IMR-90 (cell line): Measurements from ENCODE around the gene NUDT9. TPM values are rescaled to one million over a fixed set of nuclear protein-coding genes. Genes with fewer than 3 reads are reported as not detected.

Experiments used
- ATAC-seq: fragments of 200-7000 bp; cut with Tn5 transposase; 2 replicates; pipeline ENCODE4 v1.9.1; 2020; ENCODE audit warnings: low read depth, mild to moderate bottlenecking, moderate library complexity
- BruUV-seq: library from RNA; stranded (reverse); fragments of 400-500 nt; replicated peaks from 2 replicates; lab custom pipeline; 2021; lab: Mats Ljungman, UMichigan
- CTCF ChIA-PET: fragments of 300-600 bp; formaldehyde crosslinking; extraction: SDS; loops from one replicate; lab custom pipeline; 2021; ENCODE audit warnings: antibody characterized with exemption; lab: Yijun Ruan, JAX
- POLR2A ChIA-PET: fragments of 300-600 bp; sonication (Branson Sonifier 250); formaldehyde crosslinking; loops from one replicate; lab custom pipeline; 2022; ENCODE audit warnings: antibody characterized with exemption; ENCODE audit not compliant: unreplicated experiment; lab: Charles Lee
- DNase-seq: peaks from one replicate; pipeline ENCODE4 v3.0.0; 2013
- H2AFZ ChIP-seq: replicated peaks from 2 replicates; pipeline ENCODE3; 2013; ENCODE audit warnings: low read length, mild to moderate bottlenecking; ENCODE audit not compliant: poor library complexity
- H2AK5ac ChIP-seq: 2 replicates; pipeline ENCODE4 v1.6.1; 2013; ENCODE audit warnings: low read depth, low read length, inconsistent platforms
- H2AK9ac ChIP-seq: replicated peaks from 2 replicates; pipeline ENCODE3; 2013; ENCODE audit warnings: mild to moderate bottlenecking, low read depth, low read length, moderate library complexity; ENCODE audit not compliant: poor library complexity
- H2BK120ac ChIP-seq: 2 replicates; pipeline ENCODE4 v1.6.1; 2013; ENCODE audit warnings: low read depth, low read length, inconsistent platforms
- H2BK15ac ChIP-seq: 3 replicates; pipeline ENCODE4 v1.6.1; 2013; ENCODE audit warnings: low read depth, low read length, inconsistent platforms
- H2BK20ac ChIP-seq: 2 replicates; pipeline ENCODE4 v1.6.1; 2013; ENCODE audit warnings: low read depth, mild to moderate bottlenecking, inconsistent platforms, low read length, moderate library complexity
- H2BK5ac ChIP-seq: 2 replicates; pipeline ENCODE4 v1.6.1; 2013; ENCODE audit warnings: mild to moderate bottlenecking, low read depth, low read length, inconsistent platforms; ENCODE audit not compliant: poor library complexity, severe bottlenecking
- H3K14ac ChIP-seq: replicated peaks from 2 replicates; pipeline ENCODE4 v1.6.1; 2013; ENCODE audit warnings: low read depth, low read length, inconsistent platforms
- H3K18ac ChIP-seq: 2 replicates; pipeline ENCODE4 v1.6.1; 2013; ENCODE audit warnings: low read depth, low read length, control low read depth
- H3K23ac ChIP-seq: 2 replicates; pipeline ENCODE4 v1.6.1; 2013; ENCODE audit warnings: low read depth, low read length, inconsistent platforms
- H3K27ac ChIP-seq: 2 replicates; pipeline ENCODE4 v1.5.1; 2013; ENCODE audit warnings: mild to moderate bottlenecking, control low read depth, low read length; ENCODE audit not compliant: insufficient read depth
- H3K27me3 ChIP-seq: 2 replicates; pipeline ENCODE4 v1.6.1; 2013; ENCODE audit warnings: low read length; ENCODE audit not compliant: control insufficient read depth, insufficient read depth
- H3K36me3 ChIP-seq: 2 replicates; pipeline ENCODE4 v1.6.1; 2013; ENCODE audit warnings: low read length, mixed read lengths; ENCODE audit not compliant: control insufficient read depth, insufficient read depth
- H3K4ac ChIP-seq: 2 replicates; pipeline ENCODE4 v1.6.1; 2013; ENCODE audit warnings: low read depth, low read length, inconsistent platforms
- H3K4me1 ChIP-seq: 2 replicates; pipeline ENCODE4 v1.6.1; 2013; ENCODE audit warnings: low read length, mixed read lengths; ENCODE audit not compliant: control insufficient read depth, insufficient read depth
- H3K4me2 ChIP-seq: 2 replicates; pipeline ENCODE4 v1.6.1; 2013; ENCODE audit warnings: low read depth, mild to moderate bottlenecking, control low read depth, low read length, moderate library complexity
- H3K4me3 ChIP-seq: 2 replicates; pipeline ENCODE4 v1.5.1; 2013; ENCODE audit warnings: low read depth, mild to moderate bottlenecking, control low read depth, low read length, moderate library complexity; ENCODE audit not compliant: insufficient read depth
- H3K56ac ChIP-seq: 2 replicates; pipeline ENCODE4 v1.6.1; 2013; ENCODE audit warnings: low read length, inconsistent platforms; ENCODE audit not compliant: insufficient read depth; ENCODE audit errors: extremely low read depth
- H3K79me1 ChIP-seq, 2 experiments: 2 replicates each; pipeline ENCODE4 v1.6.1; 2013; ENCODE audit warnings: low read length in 2 of 2, inconsistent platforms in 1 of 2, low read depth in 1 of 2
- H3K9ac ChIP-seq: 2 replicates; pipeline ENCODE4 v1.6.1; 2013; ENCODE audit warnings: low read depth, low read length, control low read depth
- H3K9me1 ChIP-seq: 2 replicates; pipeline ENCODE4 v1.6.1; 2013; ENCODE audit warnings: low read length, inconsistent platforms; ENCODE audit not compliant: insufficient read depth
- H3K9me3 ChIP-seq: 2 replicates; pipeline ENCODE4 v1.6.1; 2013; ENCODE audit warnings: low read length; ENCODE audit not compliant: control insufficient read depth, insufficient read depth
- H4K20me1 ChIP-seq: 2 replicates; pipeline ENCODE4 v1.6.1; 2013; ENCODE audit warnings: low read length, inconsistent platforms; ENCODE audit not compliant: insufficient read depth
- H4K5ac ChIP-seq: 2 replicates; pipeline ENCODE4 v1.6.1; 2013; ENCODE audit warnings: mild to moderate bottlenecking, low read depth, low read length, control low read depth
- H4K8ac ChIP-seq, 2 experiments: 2 replicates each; pipeline ENCODE4 v1.6.1; 2013; ENCODE audit warnings: low read depth in 2 of 2, low read length in 2 of 2, control low read depth in 1 of 2, inconsistent platforms in 1 of 2
- H4K91ac ChIP-seq: 2 replicates; pipeline ENCODE4 v1.6.1; 2013; ENCODE audit warnings: low read depth, low read length, inconsistent platforms; ENCODE audit not compliant: insufficient read depth
- BHLHE40 ChIP-seq: fragments of 150-350 bp; IDR thresholded peaks from 2 replicates; pipeline ENCODE4 v1.6.1; 2016; ENCODE audit warnings: mild to moderate bottlenecking, low read depth, low read length
- CEBPB ChIP-seq: IDR thresholded peaks from 2 replicates; pipeline ENCODE4 v1.6.1; 2012; ENCODE audit warnings: low read depth, low read length, improper control_type of control experiment
- CHD1 ChIP-seq: IDR thresholded peaks from 2 replicates; pipeline ENCODE4 v1.6.1; 2012; ENCODE audit warnings: low read depth, low read length, improper control_type of control experiment
- MAFK ChIP-seq: IDR thresholded peaks from 2 replicates; pipeline ENCODE4 v1.6.1; 2012; ENCODE audit warnings: low read depth, low read length, improper control_type of control experiment
- MAZ ChIP-seq: IDR thresholded peaks from 2 replicates; pipeline ENCODE4 v1.6.1; 2012; ENCODE audit warnings: low read depth, mild to moderate bottlenecking, low read length, improper control_type of control experiment, moderate library complexity, borderline replicate concordance
- RAD21 ChIP-seq: IDR thresholded peaks from 2 replicates; pipeline ENCODE4 v1.6.1; 2012; ENCODE audit warnings: low read length, improper control_type of control experiment
- RCOR1 ChIP-seq: IDR thresholded peaks from 2 replicates; pipeline ENCODE4 v1.6.1; 2012; ENCODE audit warnings: mild to moderate bottlenecking, low read length, improper control_type of control experiment; ENCODE audit not compliant: insufficient replicate concordance
- RFX5 ChIP-seq: IDR thresholded peaks from 2 replicates; pipeline ENCODE4 v1.8.0; 2012; ENCODE audit warnings: low read depth, mild to moderate bottlenecking, low read length, moderate library complexity
- SMC3 ChIP-seq: fragments of 150-350 bp; IDR thresholded peaks from 2 replicates; pipeline ENCODE4 v1.6.1; 2016; ENCODE audit warnings: low read depth, mild to moderate bottlenecking, antibody characterized with exemption, low read length, moderate library complexity
- WGBS, 2 experiments: methylation state at CpG; one replicate each; pipeline versions ENCODE4 v1.1.5 to v1.1.7; 2013; ENCODE audit warnings: missing lambda C conversion rate in 2 of 2; ENCODE audit not compliant: insufficient read length in 1 of 2; ENCODE audit errors: extremely low coverage in 2 of 2; 5-methylcytosine and 5-hydroxymethylcytosine counted together
- dilution Hi-C: fragments of 300-500 bp; cut with HindIII; formaldehyde crosslinking; loops from one replicate; pipeline ENCODE4 v1.14.3; 2018; ENCODE audit warnings: low sequenced_read_pairs; ENCODE audit not compliant: unreplicated experiment
- in situ Hi-C: fragments of 300-500 bp; cut with MboI; formaldehyde crosslinking; loops from 3 replicates; pipeline ENCODE4 v1.14.3; 2019; ENCODE audit warnings: low sequenced_read_pairs, inconsistent platforms, mixed read lengths
- intact Hi-C: fragments of 100-400 bp; cut with micrococcal nuclease; formaldehyde crosslinking; loops from 2 replicates; pipeline ENCODE4 v1.10.0; 2022
- polyA plus RNA-seq, 3 experiments: library from polyadenylated mRNA; depleted of rRNA; stranded (reverse); fragments of >200 nt; gene quantifications; 2 replicates each; pipeline ENCODE4 v1.2.3, GENCODE V29; 2012; ENCODE audit warnings: low replicate concordance in 1 of 3
- total RNA-seq: library from RNA; depleted of rRNA; stranded (reverse); fragments of >200 nt; gene quantifications from 2 replicates; pipeline ENCODE4 v1.2.3, GENCODE V29; 2012
- TF ChIP-seq, protein P1 (sequence below): conservative IDR thresholded peaks from 2 replicates; pipeline ENCODE4 v1.5.1; 2012; ENCODE audit warnings: mild to moderate bottlenecking, low read depth, low read length, improper control_type of control experiment
- TF ChIP-seq, protein P2 (sequence below): fragments of 150-350 bp; IDR thresholded peaks from 2 replicates; pipeline ENCODE4 v1.6.1; 2016; ENCODE audit warnings: low read depth, mild to moderate bottlenecking, low read length, moderate library complexity, borderline replicate concordance
- TF ChIP-seq, protein P3 (sequence below): fragments of 150-350 bp; IDR thresholded peaks from 2 replicates; pipeline ENCODE4 v1.6.1; 2017; ENCODE audit warnings: mild to moderate bottlenecking, antibody characterized with exemption, low read length, low read depth

NUDT9 gene
- total and polyA plus RNA-seq, 2 of the 4 experiments (the other 2 are of a cell fraction), result 10.0 to 23.5 TPM

DNA sequence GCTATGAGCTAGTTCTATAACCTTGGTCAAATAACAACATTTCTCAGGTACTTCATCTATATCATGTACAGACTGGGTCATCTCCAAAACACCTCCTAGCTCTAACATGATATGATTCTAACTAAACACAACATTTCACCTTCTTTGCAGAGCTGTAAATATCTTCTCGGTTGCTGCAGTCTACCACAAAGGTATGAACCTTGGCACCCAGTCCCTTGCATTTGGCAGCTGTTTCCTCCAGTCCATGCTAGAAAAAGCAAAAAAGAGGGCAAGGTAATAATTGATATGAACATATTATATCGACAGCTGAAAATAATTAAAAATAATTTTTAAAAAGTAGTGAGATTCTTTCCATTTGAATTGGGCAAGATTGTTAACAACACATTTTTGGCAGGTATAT, 40.3 kb upstream of the NUDT9 start:
- Histone ChIP-seq H3K9me1 (0 out of 2 replicates have a peak, but pooled peaks cover 2% of the 10 kb centered on the region), H3K27me3 (no peaks in the 10 kb centered on the region), H3K23ac (no peak overlapping the region), H4K8ac (no peak overlapping the region), H4K5ac (no peak overlapping the region), H2BK5ac (no peak overlapping the region), H4K20me1 (no peaks in the 10 kb centered on the region), H3K4me1 (no peaks in the 10 kb centered on the region), H2BK20ac (no peak overlapping the region), H3K9ac (no peak overlapping the region), H3K4ac (no peak overlapping the region), H2AK5ac (no peak overlapping the region), H2AK9ac (no peak overlapping the region), H2BK15ac (no peak overlapping the region), H3K79me1 (peaks cover 11 to 13% of the 10 kb centered on the region in 2 experiments; a peak in 3 of 4 replicates), H2AFZ (no peak overlapping the region), H4K91ac (no peak overlapping the region), H3K4me2 (no peak overlapping the region), H3K27ac (no peak overlapping the region), H3K56ac (no peak overlapping the region), H3K14ac (no peak overlapping the region), H2BK120ac (no peak overlapping the region), H3K36me3 (peaks cover 6% of the 10 kb centered on the region; the same call in 1 of the 2 replicates), H3K4me3 (no peak overlapping the region), H3K18ac (no peak overlapping the region), H3K9me3 (no peaks in the 10 kb centered on the region)
- DNase-seq (no peak), ATAC-seq (no peak)
- ChIA-PET CTCF (interaction anchor here (0.6 to 0.9 kb wide), 2 partner anchors 9 to 13 kb away, joined by 3 to 7 read pairs; partner anchors contain the start of gene HSD17B11), POLR2A (interaction anchor here (1.0 kb wide), 1 partner anchor 8 kb away, joined by 5 read pairs; the partner anchor contains the start of gene HSD17B11)
- in situ Hi-C loops (no loop called here), intact Hi-C loops (no loop called here), dilution Hi-C loops (no loop called here)
- TF ChIP-seq, protein P1, sequence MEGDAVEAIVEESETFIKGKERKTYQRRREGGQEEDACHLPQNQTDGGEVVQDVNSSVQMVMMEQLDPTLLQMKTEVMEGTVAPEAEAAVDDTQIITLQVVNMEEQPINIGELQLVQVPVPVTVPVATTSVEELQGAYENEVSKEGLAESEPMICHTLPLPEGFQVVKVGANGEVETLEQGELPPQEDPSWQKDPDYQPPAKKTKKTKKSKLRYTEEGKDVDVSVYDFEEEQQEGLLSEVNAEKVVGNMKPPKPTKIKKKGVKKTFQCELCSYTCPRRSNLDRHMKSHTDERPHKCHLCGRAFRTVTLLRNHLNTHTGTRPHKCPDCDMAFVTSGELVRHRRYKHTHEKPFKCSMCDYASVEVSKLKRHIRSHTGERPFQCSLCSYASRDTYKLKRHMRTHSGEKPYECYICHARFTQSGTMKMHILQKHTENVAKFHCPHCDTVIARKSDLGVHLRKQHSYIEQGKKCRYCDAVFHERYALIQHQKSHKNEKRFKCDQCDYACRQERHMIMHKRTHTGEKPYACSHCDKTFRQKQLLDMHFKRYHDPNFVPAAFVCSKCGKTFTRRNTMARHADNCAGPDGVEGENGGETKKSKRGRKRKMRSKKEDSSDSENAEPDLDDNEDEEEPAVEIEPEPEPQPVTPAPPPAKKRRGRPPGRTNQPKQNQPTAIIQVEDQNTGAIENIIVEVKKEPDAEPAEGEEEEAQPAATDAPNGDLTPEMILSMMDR, result no peak
- TF ChIP-seq CEBPB, result no peak
- no peak for TF ChIP-seq BHLHE40
- TF ChIP-seq MAFK, result no peak
- TF ChIP-seq RCOR1, result no peak
- TF ChIP-seq, protein P2, sequence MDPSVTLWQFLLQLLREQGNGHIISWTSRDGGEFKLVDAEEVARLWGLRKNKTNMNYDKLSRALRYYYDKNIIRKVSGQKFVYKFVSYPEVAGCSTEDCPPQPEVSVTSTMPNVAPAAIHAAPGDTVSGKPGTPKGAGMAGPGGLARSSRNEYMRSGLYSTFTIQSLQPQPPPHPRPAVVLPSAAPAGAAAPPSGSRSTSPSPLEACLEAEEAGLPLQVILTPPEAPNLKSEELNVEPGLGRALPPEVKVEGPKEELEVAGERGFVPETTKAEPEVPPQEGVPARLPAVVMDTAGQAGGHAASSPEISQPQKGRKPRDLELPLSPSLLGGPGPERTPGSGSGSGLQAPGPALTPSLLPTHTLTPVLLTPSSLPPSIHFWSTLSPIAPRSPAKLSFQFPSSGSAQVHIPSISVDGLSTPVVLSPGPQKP, result no peak
- no peak for TF ChIP-seq SMC3
- TF ChIP-seq RAD21, result no peak
- no peak for TF ChIP-seq MAZ
- no peak for TF ChIP-seq CHD1
- no peak for TF ChIP-seq RFX5
- TF ChIP-seq, protein P3, sequence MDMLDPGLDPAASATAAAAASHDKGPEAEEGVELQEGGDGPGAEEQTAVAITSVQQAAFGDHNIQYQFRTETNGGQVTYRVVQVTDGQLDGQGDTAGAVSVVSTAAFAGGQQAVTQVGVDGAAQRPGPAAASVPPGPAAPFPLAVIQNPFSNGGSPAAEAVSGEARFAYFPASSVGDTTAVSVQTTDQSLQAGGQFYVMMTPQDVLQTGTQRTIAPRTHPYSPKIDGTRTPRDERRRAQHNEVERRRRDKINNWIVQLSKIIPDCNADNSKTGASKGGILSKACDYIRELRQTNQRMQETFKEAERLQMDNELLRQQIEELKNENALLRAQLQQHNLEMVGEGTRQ, result no peak
- WGBS, 2 experiments, result no CpG with 5 or more reads among the region's 2 CpGs
- BruUV-seq, result no TSS peak
